ENCODE data around the gene CRACR2A.

Gene CRACR2A

DNA sequence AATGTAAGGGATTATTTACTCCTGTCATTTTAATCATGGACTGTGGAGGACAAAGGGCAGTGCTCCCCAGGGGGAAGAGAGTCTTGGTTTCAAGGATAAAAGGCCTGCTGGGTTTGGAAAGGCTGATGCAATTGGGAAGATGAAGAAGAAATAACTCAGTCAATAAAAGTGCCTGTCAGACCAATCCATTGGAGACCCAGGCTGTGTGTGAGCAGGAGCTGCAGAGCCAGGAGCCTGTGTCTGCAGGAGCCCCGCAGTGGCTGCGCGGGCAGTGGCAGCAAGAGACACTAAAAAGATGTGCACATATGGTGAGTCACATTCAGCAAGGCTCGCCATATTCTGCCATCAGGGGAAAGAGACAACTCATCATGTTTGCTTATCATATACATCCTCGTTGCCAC, 90.4 kb downstream of the CRACR2A start:
- TF ChIP-seq, protein P1, sequence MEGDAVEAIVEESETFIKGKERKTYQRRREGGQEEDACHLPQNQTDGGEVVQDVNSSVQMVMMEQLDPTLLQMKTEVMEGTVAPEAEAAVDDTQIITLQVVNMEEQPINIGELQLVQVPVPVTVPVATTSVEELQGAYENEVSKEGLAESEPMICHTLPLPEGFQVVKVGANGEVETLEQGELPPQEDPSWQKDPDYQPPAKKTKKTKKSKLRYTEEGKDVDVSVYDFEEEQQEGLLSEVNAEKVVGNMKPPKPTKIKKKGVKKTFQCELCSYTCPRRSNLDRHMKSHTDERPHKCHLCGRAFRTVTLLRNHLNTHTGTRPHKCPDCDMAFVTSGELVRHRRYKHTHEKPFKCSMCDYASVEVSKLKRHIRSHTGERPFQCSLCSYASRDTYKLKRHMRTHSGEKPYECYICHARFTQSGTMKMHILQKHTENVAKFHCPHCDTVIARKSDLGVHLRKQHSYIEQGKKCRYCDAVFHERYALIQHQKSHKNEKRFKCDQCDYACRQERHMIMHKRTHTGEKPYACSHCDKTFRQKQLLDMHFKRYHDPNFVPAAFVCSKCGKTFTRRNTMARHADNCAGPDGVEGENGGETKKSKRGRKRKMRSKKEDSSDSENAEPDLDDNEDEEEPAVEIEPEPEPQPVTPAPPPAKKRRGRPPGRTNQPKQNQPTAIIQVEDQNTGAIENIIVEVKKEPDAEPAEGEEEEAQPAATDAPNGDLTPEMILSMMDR (IDR thresholded peaks at IDR 0.05; ENCODE audit: control insufficient read depth, insufficient read depth, low read depth, low read length, missing control alignments) = no peak
- H3K4me3 ChIP-seq (ENCODE audit: control insufficient read depth, low read depth, low read length) = no peak overlapping the region
- no peak for DNase-seq (ENCODE audit: low read depth)

- DNase-seq (ENCODE audit: low read depth) = no peak
- H3K4me3 ChIP-seq (ENCODE audit: control insufficient read depth, low read depth, low read length) = no peak overlapping the region
- TF ChIP-seq, protein P1 (IDR thresholded peaks at IDR 0.05; ENCODE audit: control insufficient read depth, insufficient read depth, low read depth, low read length, missing control alignments) = no peak
These were observed 91.9 kb downstream of the CRACR2A start for GRCh38 chr12:3661028-3661427.

DNA sequence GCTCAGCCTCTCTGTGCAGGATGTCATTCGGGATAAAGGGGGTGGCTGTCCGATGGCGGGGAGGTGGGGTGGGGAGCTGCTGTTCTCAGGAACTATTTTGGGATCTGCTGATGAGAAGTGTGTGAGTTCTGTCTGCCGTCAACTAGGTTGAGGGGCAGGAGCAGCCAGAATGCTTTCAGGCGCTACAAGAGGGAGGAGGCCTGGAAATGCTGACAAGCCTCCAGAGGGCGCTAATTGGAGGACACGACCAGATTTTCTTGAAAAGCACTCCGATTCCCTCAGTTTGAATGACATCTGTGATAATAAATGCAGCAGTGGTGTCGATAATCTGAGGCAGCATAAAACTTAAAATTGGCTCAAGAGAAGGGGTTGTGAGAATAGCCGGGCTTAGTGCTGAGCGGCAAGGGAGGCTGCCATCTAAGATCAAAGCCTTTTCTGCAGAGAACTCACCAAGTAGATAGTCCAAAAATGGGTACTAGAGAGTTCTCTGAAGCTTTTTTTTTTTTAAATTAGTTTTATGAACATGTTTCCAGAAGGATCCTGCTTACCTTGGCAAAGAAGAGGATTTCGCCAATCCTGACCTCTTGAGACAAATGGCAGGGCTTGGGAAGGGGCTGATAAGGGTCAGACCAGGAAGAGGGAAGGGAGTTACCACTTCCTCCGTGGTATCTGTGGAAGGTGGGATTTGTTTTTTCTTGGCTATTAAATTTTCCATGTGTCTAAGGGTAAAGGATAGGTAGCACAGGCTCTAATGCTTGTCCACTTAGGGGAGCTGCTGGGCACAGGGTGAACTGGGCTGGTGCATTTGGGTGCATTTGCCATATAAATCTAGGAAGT, 94.4 kb downstream of the CRACR2A start:
- TF ChIP-seq, protein P1 (IDR thresholded peaks at IDR 0.05; ENCODE audit: control insufficient read depth, insufficient read depth, low read depth, low read length, missing control alignments) = peak; percentile 52
- DNase-seq (ENCODE audit: low read depth) = no peak

GRCh38 chr12:3656946-3657622, 95.8 kb downstream of the CRACR2A start:
- DNase-seq (ENCODE audit: low read depth) = no peak
- no peak overlapping the region for H3K4me3 ChIP-seq (ENCODE audit: control insufficient read depth, low read depth, low read length)
- TF ChIP-seq, protein P1 (IDR thresholded peaks at IDR 0.05; ENCODE audit: control insufficient read depth, insufficient read depth, low read depth, low read length, missing control alignments) = no peak

More for the DNA sequence above, 94.4 kb downstream of the CRACR2A start:
- no peak overlapping the region for H3K4me3 ChIP-seq (ENCODE audit: control insufficient read depth, low read depth, low read length)

DNA sequence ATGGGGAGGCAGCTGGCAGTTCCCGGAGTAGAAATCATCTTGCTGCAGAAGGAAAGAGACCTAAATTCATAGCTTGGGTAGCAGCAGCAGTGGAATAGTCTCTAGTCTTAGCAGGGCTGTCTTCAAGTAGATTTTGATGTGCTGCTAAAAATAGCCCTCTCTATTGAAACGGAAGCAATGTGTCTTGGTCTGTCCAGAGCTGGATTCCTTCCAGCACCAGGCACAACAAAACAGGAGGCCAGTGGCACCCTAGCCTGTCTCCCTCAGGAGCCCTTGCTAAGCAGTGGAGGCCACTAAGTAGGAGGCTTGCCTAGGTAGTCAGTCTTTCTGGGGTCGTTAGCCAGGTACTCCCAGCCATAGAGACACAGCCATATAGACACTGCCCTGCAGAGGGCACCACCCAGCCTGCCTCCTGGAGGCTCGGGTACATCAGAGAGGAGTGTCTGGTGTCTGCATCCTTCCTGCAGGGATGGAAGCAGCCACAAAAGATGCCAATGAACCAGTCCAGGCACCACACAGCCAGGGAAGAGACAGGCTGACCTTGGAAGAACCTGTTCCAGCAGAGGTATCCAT, 97.5 kb downstream of the CRACR2A start:
- H3K4me3 ChIP-seq (ENCODE audit: control insufficient read depth, low read depth, low read length) = no peak overlapping the region
- DNase-seq (ENCODE audit: low read depth) = no peak
- TF ChIP-seq, protein P1 (IDR thresholded peaks at IDR 0.05; ENCODE audit: control insufficient read depth, insufficient read depth, low read depth, low read length, missing control alignments) = peak; percentile 59

DNA sequence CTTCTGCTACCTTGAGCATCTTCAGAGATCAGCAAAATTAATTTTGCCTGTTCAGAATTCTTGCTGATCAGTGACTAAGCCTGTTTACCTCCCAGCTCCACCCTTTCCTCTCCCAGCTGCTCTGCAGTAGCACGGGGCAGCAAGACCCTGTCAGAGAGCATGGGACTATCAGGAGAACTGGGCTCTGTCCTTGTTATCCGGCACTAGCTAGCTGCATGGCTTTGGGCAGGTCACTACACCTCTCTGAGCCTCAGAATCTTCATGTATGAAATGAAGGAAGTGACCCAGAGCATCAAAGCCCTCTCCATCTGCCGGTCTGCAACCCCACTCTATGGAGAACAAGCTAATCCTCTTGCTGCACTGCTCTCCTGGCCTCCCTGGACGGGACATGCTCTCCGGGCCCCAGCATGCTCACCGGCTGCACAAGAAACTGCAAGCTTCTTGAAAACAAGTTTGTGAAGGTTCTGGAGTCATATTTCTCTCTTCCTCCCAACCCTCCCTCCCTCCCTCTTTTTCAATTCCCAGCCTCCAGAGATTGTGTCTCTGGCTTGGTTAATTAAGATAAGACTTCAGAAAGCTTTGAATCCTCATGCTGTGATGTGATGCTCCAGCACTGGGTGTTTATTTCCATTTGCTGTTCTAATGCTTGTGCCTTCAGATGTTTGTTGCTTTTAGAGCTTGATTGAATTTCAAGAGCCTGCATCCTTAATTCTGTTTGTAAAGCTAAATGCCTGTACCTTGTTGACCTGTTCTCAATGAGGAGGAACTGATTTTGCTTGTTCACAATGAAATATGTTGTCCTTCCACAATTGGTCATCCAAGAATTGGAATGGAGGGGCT, 101.1 kb downstream of the CRACR2A start:
- DNase-seq (ENCODE audit: low read depth) = no peak
- TF ChIP-seq, protein P1 (IDR thresholded peaks at IDR 0.05; ENCODE audit: control insufficient read depth, insufficient read depth, low read depth, low read length, missing control alignments) = no peak
- H3K4me3 ChIP-seq (ENCODE audit: control insufficient read depth, low read depth, low read length) = no peak overlapping the region
